Astrocyte (in vitro differentiated cells and primary cell): ENCODE results near the gene COL24A1. TPM values are rescaled to one million over a fixed set of nuclear protein-coding genes. Genes with fewer than 3 reads are reported as not detected.
"Not testable (repeated sequence)": the region's sequence is repeated elsewhere in the genome, so short reads cannot be mapped to it uniquely, and the experiment has no call there.

Experiments used
- DNase-seq: peaks from one replicate; pipeline ENCODE4 v3.0.0-alpha.2; 2010; ENCODE audit warnings: low read depth
- FAIRE-seq: peaks from 2 replicates; lab custom pipeline; 2011; peaks lifted over from hg19 to GRCh38; lab: Jason Lieb, UNC
- H2AFZ ChIP-seq: 2 replicates; pipeline ENCODE4 v1.6.0; 2012; ENCODE audit warnings: low read depth, low read length, inconsistent platforms
- H3K27ac ChIP-seq: 2 replicates; pipeline ENCODE4 v1.5.1; 2011; ENCODE audit warnings: low read depth, low read length, inconsistent platforms
- H3K27me3 ChIP-seq: 2 replicates; pipeline ENCODE4 v1.6.0; 2011; ENCODE audit warnings: low read length, inconsistent platforms; ENCODE audit not compliant: insufficient read depth
- H3K36me3 ChIP-seq: 2 replicates; pipeline ENCODE4 v1.5.1; 2011; ENCODE audit warnings: low read length, inconsistent platforms; ENCODE audit not compliant: insufficient read depth
- H3K4me1 ChIP-seq: 2 replicates; pipeline ENCODE4 v1.5.1; 2011; ENCODE audit warnings: low read length, inconsistent platforms; ENCODE audit not compliant: insufficient read depth
- H3K4me2 ChIP-seq: 2 replicates; pipeline ENCODE4 v1.6.0; 2012; ENCODE audit warnings: low read length, inconsistent platforms
- H3K4me3 ChIP-seq: 2 replicates; pipeline ENCODE4 v1.5.1; 2011; ENCODE audit warnings: low read depth, mild to moderate bottlenecking, low read length, inconsistent platforms; ENCODE audit not compliant: insufficient read depth
- H3K79me2 ChIP-seq: 2 replicates; pipeline ENCODE4 v1.6.0; 2012; ENCODE audit warnings: mild to moderate bottlenecking, low read length, inconsistent platforms; ENCODE audit not compliant: insufficient read depth
- H3K9ac ChIP-seq: 2 replicates; pipeline ENCODE4 v1.6.0; 2012; ENCODE audit warnings: mild to moderate bottlenecking, low read length, inconsistent platforms
- H3K9me3 ChIP-seq: 2 replicates; pipeline ENCODE4 v1.5.1; 2012; ENCODE audit warnings: low read depth, mild to moderate bottlenecking, low read length, inconsistent platforms; ENCODE audit not compliant: insufficient read depth
- H4K20me1 ChIP-seq: 2 replicates; pipeline ENCODE4 v1.6.0; 2012; ENCODE audit warnings: low read length, inconsistent platforms; ENCODE audit not compliant: insufficient read depth
- H3K27ac Mint-ChIP-seq: one replicate; pipeline ENCODE4 v1.8.0; 2021; ENCODE audit warnings: mild to moderate bottlenecking, mixed read lengths; ENCODE audit not compliant: unreplicated experiment
- H3K27me3 Mint-ChIP-seq: one replicate; pipeline ENCODE4 v1.8.0; 2021; ENCODE audit warnings: low read depth, mixed read lengths; ENCODE audit not compliant: unreplicated experiment
- H3K36me3 Mint-ChIP-seq: one replicate; pipeline ENCODE4 v1.8.0; 2021; ENCODE audit warnings: low read depth, mixed read lengths; ENCODE audit not compliant: unreplicated experiment
- H3K4me1 Mint-ChIP-seq: one replicate; pipeline ENCODE4 v1.8.0; 2021; ENCODE audit warnings: low read depth, mixed read lengths; ENCODE audit not compliant: unreplicated experiment
- H3K4me3 Mint-ChIP-seq: one replicate; pipeline ENCODE4 v1.8.0; 2021; ENCODE audit warnings: mild to moderate bottlenecking, moderate library complexity, mixed read lengths; ENCODE audit not compliant: unreplicated experiment
- H3K9me3 Mint-ChIP-seq: one replicate; pipeline ENCODE4 v1.8.0; 2021; ENCODE audit warnings: mild to moderate bottlenecking, mixed read lengths; ENCODE audit not compliant: unreplicated experiment
- EZH2 ChIP-seq: IDR thresholded peaks from 2 replicates; pipeline ENCODE4 v1.6.1; 2012; ENCODE audit warnings: mild to moderate bottlenecking, low read length, inconsistent platforms; ENCODE audit not compliant: insufficient read depth
- total RNA-seq: library from RNA; stranded (reverse); gene quantifications from 2 replicates; pipeline ENCODE4 v1.2.1, GENCODE V29; 2021
- TF ChIP-seq, protein P1 (sequence below): IDR thresholded peaks from 2 replicates; pipeline ENCODE4 v1.5.1; 2011; ENCODE audit warnings: low read depth, mild to moderate bottlenecking, inconsistent platforms, low read length, moderate library complexity; ENCODE audit not compliant: insufficient read depth

The COL24A1 gene
- total RNA-seq, 1 donor from 2014 or later, result 5.6 TPM

DNA sequence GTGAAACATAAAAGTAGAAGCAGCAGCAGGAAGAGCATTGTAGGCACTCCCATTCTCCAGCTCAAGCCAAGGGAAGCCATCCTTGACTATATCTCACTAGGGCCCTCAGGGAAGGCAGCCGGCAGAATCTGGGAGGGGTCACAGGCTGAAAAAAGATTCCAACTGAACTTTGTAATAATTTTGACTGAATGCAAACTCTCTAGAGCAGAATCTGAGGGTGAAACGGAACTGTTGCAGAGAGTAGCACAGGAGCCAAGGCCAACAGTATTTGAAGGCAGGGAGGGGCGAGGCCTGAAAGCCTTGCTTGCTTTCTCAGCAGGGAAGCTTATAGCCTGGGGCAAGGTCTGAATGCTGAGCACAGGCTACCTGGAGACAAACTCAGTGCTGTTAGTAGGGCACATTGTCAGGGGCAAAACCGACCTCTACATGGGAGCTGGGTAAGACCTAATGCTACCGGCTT is 180.6 kb downstream of the COL24A1 start:
- FAIRE-seq, result no peak
- Mint-ChIP-seq H3K9me3 (peaks cover 12% of the 10 kb centered on the region), H3K4me1 (no peaks in the 10 kb centered on the region), H3K36me3 (no peaks in the 10 kb centered on the region), H3K27me3 (peaks cover 4% of the 10 kb centered on the region), H3K27ac (no peak overlapping the region), H3K4me3 (no peak overlapping the region)
- H3K9ac ChIP-seq, result no peak overlapping the region
- TF ChIP-seq EZH2, result no peak
- TF ChIP-seq, protein P1, sequence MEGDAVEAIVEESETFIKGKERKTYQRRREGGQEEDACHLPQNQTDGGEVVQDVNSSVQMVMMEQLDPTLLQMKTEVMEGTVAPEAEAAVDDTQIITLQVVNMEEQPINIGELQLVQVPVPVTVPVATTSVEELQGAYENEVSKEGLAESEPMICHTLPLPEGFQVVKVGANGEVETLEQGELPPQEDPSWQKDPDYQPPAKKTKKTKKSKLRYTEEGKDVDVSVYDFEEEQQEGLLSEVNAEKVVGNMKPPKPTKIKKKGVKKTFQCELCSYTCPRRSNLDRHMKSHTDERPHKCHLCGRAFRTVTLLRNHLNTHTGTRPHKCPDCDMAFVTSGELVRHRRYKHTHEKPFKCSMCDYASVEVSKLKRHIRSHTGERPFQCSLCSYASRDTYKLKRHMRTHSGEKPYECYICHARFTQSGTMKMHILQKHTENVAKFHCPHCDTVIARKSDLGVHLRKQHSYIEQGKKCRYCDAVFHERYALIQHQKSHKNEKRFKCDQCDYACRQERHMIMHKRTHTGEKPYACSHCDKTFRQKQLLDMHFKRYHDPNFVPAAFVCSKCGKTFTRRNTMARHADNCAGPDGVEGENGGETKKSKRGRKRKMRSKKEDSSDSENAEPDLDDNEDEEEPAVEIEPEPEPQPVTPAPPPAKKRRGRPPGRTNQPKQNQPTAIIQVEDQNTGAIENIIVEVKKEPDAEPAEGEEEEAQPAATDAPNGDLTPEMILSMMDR, result no peak
- H3K9me3 ChIP-seq, result no peaks in the 10 kb centered on the region
- H3K36me3 ChIP-seq, result no peaks in the 10 kb centered on the region
- H3K4me3 ChIP-seq, result no peak overlapping the region
- H2AFZ ChIP-seq, result no peak overlapping the region
- H3K4me2 ChIP-seq, result no peak overlapping the region
- no peak overlapping the region for H3K27ac ChIP-seq
- no peaks in the 10 kb centered on the region for H4K20me1 ChIP-seq
- H3K4me1 ChIP-seq, result no peaks in the 10 kb centered on the region
- no peaks in the 10 kb centered on the region for H3K79me2 ChIP-seq
- no peaks in the 10 kb centered on the region for H3K27me3 ChIP-seq
- DNase-seq, result no peak

DNA sequence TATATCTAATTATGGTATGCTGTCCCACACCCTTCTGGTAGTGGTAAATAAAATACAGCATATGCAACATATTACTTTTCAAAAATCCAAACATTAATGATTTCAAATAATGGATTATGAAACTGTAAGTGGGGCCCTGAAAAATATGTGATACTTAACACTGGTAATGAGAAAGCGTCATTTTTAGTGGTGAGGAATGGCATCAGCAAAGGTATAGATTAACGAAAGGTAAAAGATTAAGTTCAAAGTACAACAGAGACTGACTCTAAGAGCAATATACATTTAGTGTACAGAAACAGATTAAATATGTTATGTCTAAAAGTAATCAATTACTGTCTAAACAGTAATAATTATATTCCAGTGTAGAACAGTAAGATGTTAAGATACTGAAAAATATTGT is 194.1 kb downstream of the COL24A1 start:
- no peaks in the 10 kb centered on the region for H3K9me3 ChIP-seq
- H3K27ac Mint-ChIP-seq, result no peak overlapping the region
- DNase-seq, result no peak

DNA sequence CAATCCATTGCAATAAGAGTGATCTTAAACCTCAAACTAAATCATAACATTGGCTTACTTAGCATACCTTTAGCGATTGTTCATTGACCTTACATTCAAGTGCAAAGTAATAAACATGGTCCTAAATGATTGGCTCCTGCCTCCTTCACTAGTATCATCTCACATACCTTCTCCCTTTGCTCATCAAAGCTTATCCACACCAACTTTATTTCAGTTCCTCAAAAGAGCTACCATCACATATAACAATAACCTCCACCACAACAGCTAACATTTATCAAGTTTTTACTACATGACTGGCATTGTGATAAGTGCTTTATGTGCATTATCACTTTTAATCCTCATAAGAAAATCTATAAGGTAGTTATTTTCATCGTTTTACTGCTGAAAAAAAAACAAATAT is 198.8 kb downstream of the COL24A1 start:
- no peak overlapping the region for H3K4me3 ChIP-seq
- H4K20me1 ChIP-seq, result no peaks in the 10 kb centered on the region
- no peaks in the 10 kb centered on the region for H3K79me2 ChIP-seq
- no peak overlapping the region for H3K27ac ChIP-seq
- H3K9me3 Mint-ChIP-seq, result no peaks in the 10 kb centered on the region
- H2AFZ ChIP-seq, result no peak overlapping the region
- H3K36me3 Mint-ChIP-seq, result no peaks in the 10 kb centered on the region
- no peaks in the 10 kb centered on the region for H3K27me3 Mint-ChIP-seq
- no peaks in the 10 kb centered on the region for H3K27me3 ChIP-seq
- FAIRE-seq (no peak), DNase-seq (no peak)
- no peak overlapping the region for H3K27ac Mint-ChIP-seq
- H3K4me3 Mint-ChIP-seq, result no peak overlapping the region
- no peak overlapping the region for H3K4me2 ChIP-seq
- no peak for TF ChIP-seq EZH2
- TF ChIP-seq, protein P1, result no peak
- no peaks in the 10 kb centered on the region for H3K36me3 ChIP-seq
- H3K9ac ChIP-seq, result no peak overlapping the region
- no peaks in the 10 kb centered on the region for H3K4me1 Mint-ChIP-seq
- H3K9me3 ChIP-seq, result no peaks in the 10 kb centered on the region
- H3K4me1 ChIP-seq, result no peaks in the 10 kb centered on the region

More for the DNA sequence above, 194.1 kb downstream of the COL24A1 start:
- Mint-ChIP-seq H3K4me3 (no peak overlapping the region), H3K27me3 (no peaks in the 10 kb centered on the region), H3K4me1 (no peaks in the 10 kb centered on the region), H3K9me3 (no peaks in the 10 kb centered on the region), H3K36me3 (no peaks in the 10 kb centered on the region)
- H2AFZ ChIP-seq, result no peak overlapping the region
- TF ChIP-seq, protein P1, result no peak
- TF ChIP-seq EZH2, result no peak
- FAIRE-seq, result no peak
- H3K27ac ChIP-seq, result no peak overlapping the region
- H4K20me1 ChIP-seq, result no peaks in the 10 kb centered on the region
- no peak overlapping the region for H3K9ac ChIP-seq
- H3K36me3 ChIP-seq, result no peaks in the 10 kb centered on the region
- no peak overlapping the region for H3K4me2 ChIP-seq
- no peaks in the 10 kb centered on the region for H3K27me3 ChIP-seq
- no peaks in the 10 kb centered on the region for H3K4me1 ChIP-seq
- no peak overlapping the region for H3K4me3 ChIP-seq
- H3K79me2 ChIP-seq, result no peaks in the 10 kb centered on the region

DNA sequence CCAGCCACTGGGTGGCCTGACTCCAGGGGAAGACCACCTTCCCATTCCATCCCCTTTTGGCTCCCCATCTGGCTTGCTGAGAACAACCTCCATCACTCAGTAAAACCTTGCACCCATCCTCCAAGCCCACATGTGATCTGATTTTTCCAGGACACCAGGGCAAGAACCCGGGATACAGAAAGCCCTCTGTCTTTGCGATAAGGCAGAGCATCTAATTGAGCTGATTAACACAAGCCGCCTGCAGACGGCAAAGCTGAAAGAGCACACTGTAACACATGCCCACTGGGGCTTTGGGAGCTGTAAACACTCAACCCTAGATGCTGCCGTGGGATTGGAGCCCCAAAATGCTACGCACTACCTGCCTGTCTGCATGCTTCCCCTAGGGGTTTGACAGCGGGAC is 201.4 kb downstream of the COL24A1 start:
- H3K9me3 ChIP-seq, H3K4me1 Mint-ChIP-seq, H4K20me1 ChIP-seq, H3K36me3 ChIP-seq, H3K27ac ChIP-seq, H3K9me3 Mint-ChIP-seq, H3K36me3 Mint-ChIP-seq, DNase-seq, H3K27me3 Mint-ChIP-seq, H3K9ac ChIP-seq, H3K4me3 Mint-ChIP-seq, H3K4me1 ChIP-seq, H3K27me3 ChIP-seq, H2AFZ ChIP-seq, H3K4me2 ChIP-seq, H3K4me3 ChIP-seq, H3K27ac Mint-ChIP-seq, H3K79me2 ChIP-seq, FAIRE-seq: not testable (repeated sequence)
